T-cell (primary cell): ENCODE results near the gene TMEM198. TPM values are rescaled to one million over a fixed set of nuclear protein-coding genes. Genes with fewer than 3 reads are reported as not detected.

Source experiments
- ATAC-seq, 4 experiments: fragments of 200-7000 bp in 3 of 4; fragments of 150-1000 bp in 1 of 4; cut with Tn5 transposase; replicated peaks in 1 of 4; 1 replicate in 3 of 4; 2 replicates in 1 of 4; pipeline ENCODE4 v1.10.0; 2021; ENCODE audit warnings: moderate library complexity in 3 of 4, mild to moderate bottlenecking in 2 of 4, moderate number of reproducible peaks in 1 of 4
- CTCF ChIA-PET, 2 donors: fragments of 300-600 bp; sonication (Branson Sonifier 250); formaldehyde crosslinking; loops; one replicate each; lab custom pipeline; 2022; ENCODE audit warnings: antibody characterized with exemption in 2 of 2; lab: Charles Lee
- POLR2A ChIA-PET, 2 donors: fragments of 300-600 bp; sonication (Branson Sonifier 250); formaldehyde crosslinking; loops; one replicate each; lab custom pipeline; 2022; ENCODE audit warnings: antibody characterized with exemption in 2 of 2; lab: Charles Lee
- DNase-seq, 35 experiments: peaks; one replicate each; pipeline versions ENCODE4 v3.0.0 to v3.0.0-alpha.2; 2013 to 2023
- H3K27ac ChIP-seq: one replicate; pipeline ENCODE4 v1.5.1; 2013; ENCODE audit warnings: low read length
- H3K27me3 ChIP-seq, 2 experiments: replicated peaks in 1 of 2; 1 replicate in 1 of 2; 2 replicates in 1 of 2; pipeline versions ENCODE4 v1.6.1 to v1.7.0; 2013; ENCODE audit warnings: low read length in 1 of 2, mixed read lengths in 1 of 2; ENCODE audit not compliant: control insufficient read depth in 2 of 2, insufficient read depth in 2 of 2; ENCODE audit errors: extremely low read depth in 1 of 2
- H3K36me3 ChIP-seq, 2 donors: 1 replicate in 1 of 2; 2 replicates in 1 of 2; pipeline versions ENCODE4 v1.6.1 to v1.7.0; 2013; ENCODE audit warnings: low read length in 1 of 2; ENCODE audit not compliant: control insufficient read depth in 2 of 2, insufficient read depth in 1 of 2; ENCODE audit errors: extremely low read depth in 1 of 2
- H3K4me1 ChIP-seq, 2 experiments: 1 replicate in 1 of 2; 2 replicates in 1 of 2; pipeline versions ENCODE4 v1.6.1 to v1.7.0; 2013; ENCODE audit warnings: low read length in 2 of 2, mixed read lengths in 1 of 2; ENCODE audit not compliant: insufficient read depth in 2 of 2, control insufficient read depth in 1 of 2; ENCODE audit errors: extremely low read depth in 1 of 2
- H3K4me3 ChIP-seq, 2 donors: 1 replicate in 1 of 2; 2 replicates in 1 of 2; pipeline versions ENCODE4 v1.5.1 to v1.7.0; 2013; ENCODE audit warnings: mild to moderate bottlenecking in 2 of 2, low read length in 1 of 2, moderate library complexity in 1 of 2; ENCODE audit not compliant: control insufficient read depth in 1 of 2; ENCODE audit errors: extremely low read depth in 1 of 2
- H3K9me3 ChIP-seq: 2 replicates; pipeline ENCODE4 v1.7.0; 2013
- H3K27ac Mint-ChIP-seq, 2 donors: one replicate each; pipeline ENCODE4 v1.8.0; 2020 to 2021; ENCODE audit warnings: mild to moderate bottlenecking in 2 of 2, mixed read lengths in 2 of 2
- H3K27me3 Mint-ChIP-seq, 2 donors: one replicate each; pipeline ENCODE4 v1.8.0; 2021 to 2022; ENCODE audit warnings: mixed read lengths in 2 of 2
- H3K36me3 Mint-ChIP-seq: one replicate; pipeline ENCODE4 v1.8.0; 2021; ENCODE audit warnings: mixed read lengths
- H3K4me1 Mint-ChIP-seq, 3 donors: one replicate each; pipeline ENCODE4 v1.8.0; 2020 to 2022; ENCODE audit warnings: mixed read lengths in 3 of 3, mild to moderate bottlenecking in 1 of 3
- H3K4me3 Mint-ChIP-seq, 3 donors: one replicate each; pipeline ENCODE4 v1.8.0; 2020 to 2022; ENCODE audit warnings: mild to moderate bottlenecking in 3 of 3, mixed read lengths in 3 of 3, moderate library complexity in 3 of 3
- H3K9me3 Mint-ChIP-seq, 3 donors: one replicate each; pipeline ENCODE4 v1.8.0; 2020 to 2022; ENCODE audit warnings: mixed read lengths in 3 of 3
- WGBS: methylation state at CpG from one replicate; pipeline ENCODE4 v1.1.5; 2013; ENCODE audit warnings: missing lambda C conversion rate; ENCODE audit not compliant: insufficient coverage; 5-methylcytosine and 5-hydroxymethylcytosine counted together
- total RNA-seq, 35 experiments: library from RNA in 6 of 35; stranded (reverse) in 6 of 35; fragments of 120-200 nt in 1 of 35; gene quantifications; one replicate each; pipeline versions ENCODE4 v1.2.1 to v1.2.4 and lab custom pipeline; 2013 to 2026

TMEM198 gene
- total RNA-seq, 5 donors from 2014 or later (not counting 1 experiment from before 2014, with no cell fraction given): 0.37 to 0.88 (median 0.69) TPM

GRCh38 chr2:219574484-219575311 is 30.9 kb downstream of the TMEM198 start:
- Histone ChIP-seq H3K4me1 (peaks cover 0 to 7% of the 10 kb centered on the region in 2 experiments), H3K27me3 (peaks cover 0 to 63% of the 10 kb centered on the region in 2 experiments), H3K4me3 (no peak overlapping the region), H3K36me3 (no peaks in the 10 kb centered on the region), H3K9me3 (no peaks in the 10 kb centered on the region), H3K27ac (no peak overlapping the region)
- DNase-seq (no peak), ATAC-seq (no peak)
- H3K9me3 Mint-ChIP-seq: no peaks in the 10 kb centered on the region
- no peaks in the 10 kb centered on the region for H3K36me3 Mint-ChIP-seq
- H3K4me1 Mint-ChIP-seq: peaks cover 2 to 4% (median 3%) of the 10 kb centered on the region in 3 donors
- H3K27me3 Mint-ChIP-seq: peaks cover 25 to 49% of the 10 kb centered on the region in 2 donors
- no peak overlapping the region for H3K4me3 Mint-ChIP-seq
- CTCF ChIA-PET: no interaction called here
- no peak overlapping the region for H3K27ac Mint-ChIP-seq
- POLR2A ChIA-PET: no interaction called here
- WGBS: 88% methylated on average over 21 of the region's 22 CpGs

DNA sequence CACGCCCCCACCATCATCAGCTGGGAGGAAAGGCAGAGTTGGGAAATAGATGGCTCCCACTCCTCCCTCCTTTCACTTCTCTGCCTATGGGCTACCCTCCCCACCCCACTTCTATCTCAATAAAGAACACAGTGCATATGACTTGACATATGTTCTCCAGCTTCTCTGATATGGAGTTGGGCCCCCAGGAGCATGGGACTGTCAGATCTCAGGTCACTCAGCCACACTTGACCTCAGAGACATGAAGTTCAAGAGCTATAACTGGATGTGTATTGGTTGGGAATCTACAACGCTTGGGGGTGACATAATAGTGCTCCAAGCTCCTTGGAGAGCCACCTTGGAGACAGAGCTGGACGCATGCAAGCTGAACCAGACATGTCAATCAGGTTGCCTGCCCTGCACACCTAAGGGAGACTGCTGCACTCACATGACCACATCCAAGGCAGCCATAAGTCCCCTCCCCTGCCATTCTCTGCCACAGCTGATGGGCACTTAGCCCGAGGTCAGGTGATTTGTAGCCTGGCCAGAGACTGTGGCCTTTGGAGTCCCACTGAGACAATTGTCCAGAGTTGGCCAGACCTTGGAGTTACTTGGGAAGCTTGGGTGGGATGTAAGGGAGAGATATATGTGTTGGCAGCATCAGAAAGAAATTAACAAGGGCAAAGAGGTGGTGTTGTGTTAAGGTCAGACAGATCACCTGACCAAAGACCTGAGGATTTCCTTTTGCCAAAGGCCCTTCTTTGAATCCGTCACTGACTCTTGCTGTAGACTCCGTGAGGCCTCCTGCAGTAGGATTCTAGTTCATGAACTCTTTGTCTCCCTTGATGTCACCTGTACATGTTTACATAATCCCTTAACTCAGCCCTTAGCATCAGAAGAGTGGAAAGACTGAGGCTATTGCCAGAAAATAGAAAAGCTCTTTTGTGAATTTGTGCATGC is 32.0 kb downstream of the TMEM198 start:
- ChIA-PET CTCF (interaction anchor here (0.5 to 1.0 kb wide), 3 partner anchors 36 to 222 kb away, joined by 3 to 8 read pairs (median 6); no protein-coding TSS in a partner anchor), POLR2A (no interaction called here)
- Histone ChIP-seq H3K4me1 (peaks cover 0 to 7% of the 10 kb centered on the region in 2 experiments), H3K9me3 (no peaks in the 10 kb centered on the region), H3K27me3 (peaks cover 0 to 57% of the 10 kb centered on the region in 2 experiments), H3K4me3 (no peak overlapping the region), H3K27ac (no peak overlapping the region), H3K36me3 (no peaks in the 10 kb centered on the region)
- WGBS: 71% methylated on average over 1 of the region's 6 CpGs
- peaks cover 25 to 43% of the 10 kb centered on the region in 2 donors for H3K27me3 Mint-ChIP-seq
- H3K4me3 Mint-ChIP-seq: no peak overlapping the region
- H3K27ac Mint-ChIP-seq: no peak overlapping the region
- peaks cover 0 to 4% (median 0%) of the 10 kb centered on the region in 3 donors for H3K4me1 Mint-ChIP-seq
- no peak for ATAC-seq
- no peaks in the 10 kb centered on the region for H3K9me3 Mint-ChIP-seq
- DNase-seq: no peak
- H3K36me3 Mint-ChIP-seq: no peaks in the 10 kb centered on the region

DNA sequence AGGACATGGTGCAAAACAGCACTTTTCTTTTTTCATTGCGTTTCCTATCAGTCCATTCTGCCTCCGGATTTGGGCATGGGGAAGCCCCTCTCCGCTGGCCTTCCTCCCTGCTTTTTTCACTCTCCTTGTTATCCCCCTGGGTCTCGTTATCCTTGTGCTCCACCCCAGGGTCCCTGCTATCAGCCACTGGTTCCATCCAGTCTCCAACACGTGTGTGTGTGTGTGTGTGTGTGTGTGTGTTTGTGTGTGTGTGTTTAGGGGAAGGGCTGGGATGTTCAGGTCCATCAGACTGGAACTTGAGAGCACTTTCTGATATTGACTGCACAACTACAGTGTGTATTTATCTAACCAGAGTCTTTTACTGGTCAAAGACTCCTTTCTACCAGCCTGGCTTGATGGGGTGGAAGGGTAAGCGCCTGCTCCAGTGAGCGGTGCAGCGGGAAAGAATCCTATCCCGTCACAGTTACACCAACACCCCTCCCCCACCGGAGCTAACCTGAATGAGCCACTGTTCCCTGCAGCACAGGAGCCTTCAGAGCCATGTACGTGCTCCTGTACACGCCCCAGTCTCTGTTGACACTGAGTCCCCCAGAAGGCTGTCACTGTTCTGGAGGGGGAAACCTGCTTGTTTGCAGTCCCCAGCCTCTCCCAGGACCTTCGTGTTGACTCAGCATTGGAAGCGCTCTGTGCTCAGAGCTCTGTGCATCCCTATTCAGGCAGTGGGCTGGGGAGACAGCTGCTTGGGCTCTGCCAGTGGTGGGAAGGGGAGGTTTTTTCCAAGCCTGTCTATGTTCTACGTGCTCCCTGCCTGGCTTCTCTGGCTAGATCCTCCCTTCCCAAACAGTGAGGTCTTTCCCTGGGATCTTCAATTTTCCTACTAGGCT is 32.9 kb downstream of the TMEM198 start:
- no peaks in the 10 kb centered on the region for H3K9me3 ChIP-seq
- H3K27me3 Mint-ChIP-seq: peaks cover 24 to 43% of the 10 kb centered on the region in 2 donors
- no peaks in the 10 kb centered on the region for H3K36me3 Mint-ChIP-seq
- CTCF ChIA-PET: interaction anchor here in 1 of 2 donors (1.0 kb wide), 1 partner anchor 37 kb away, joined by 3 read pairs; no protein-coding TSS in a partner anchor
- no peaks in the 10 kb centered on the region for H3K9me3 Mint-ChIP-seq
- WGBS: 72% methylated on average over 4 of the region's 15 CpGs
- H3K4me3 ChIP-seq: no peak overlapping the region
- ATAC-seq (no peak), DNase-seq (no peak)
- H3K4me1 ChIP-seq: no peaks in the 10 kb centered on the region
- H3K4me3 Mint-ChIP-seq: no peak overlapping the region
- H3K27ac Mint-ChIP-seq: no peak overlapping the region
- H3K27ac ChIP-seq: no peak overlapping the region
- H3K4me1 Mint-ChIP-seq: peaks cover 0 to 1% (median 0%) of the 10 kb centered on the region in 3 donors
- peaks cover 0 to 49% of the 10 kb centered on the region in 2 experiments for H3K27me3 ChIP-seq
- no peaks in the 10 kb centered on the region for H3K36me3 ChIP-seq
- POLR2A ChIA-PET: no interaction called here

DNA sequence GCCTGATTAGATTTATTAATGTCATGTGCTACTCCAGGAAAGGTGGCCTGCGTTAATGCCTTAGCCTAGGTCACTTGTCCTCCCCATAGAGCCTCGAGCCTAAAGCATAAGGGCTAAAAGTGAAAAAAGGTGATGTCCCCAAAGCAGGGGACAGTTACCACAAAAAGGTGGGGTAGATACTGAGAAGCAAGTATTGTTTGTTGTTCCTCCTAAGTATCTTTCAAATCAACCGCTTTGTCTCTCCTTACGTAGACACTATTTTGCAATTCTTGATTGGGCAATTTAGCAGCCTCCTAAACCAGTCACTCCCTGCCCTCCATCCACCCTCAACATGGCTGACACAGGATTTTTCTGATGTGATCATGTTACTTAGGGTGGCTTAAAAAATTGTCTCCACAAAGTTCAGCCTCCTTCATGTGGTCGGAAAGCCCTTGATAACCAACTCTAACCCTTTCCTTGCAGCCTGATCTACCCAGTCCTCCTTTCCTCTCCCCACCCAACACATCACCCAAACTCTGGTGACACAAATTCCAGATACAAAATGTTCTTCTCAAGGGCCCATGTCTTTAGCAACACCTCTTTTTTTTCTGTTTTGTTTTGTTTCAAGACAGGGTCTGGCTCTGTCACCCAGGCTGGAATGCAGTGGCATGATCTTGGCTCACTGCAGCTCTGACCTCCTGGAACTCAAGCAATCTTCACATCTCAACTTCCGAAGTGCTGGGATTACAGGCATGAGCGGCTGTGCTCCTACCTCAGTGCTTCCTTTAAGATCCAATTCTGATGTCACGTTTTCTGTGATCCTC is 35.2 kb downstream of the TMEM198 start:
- Histone ChIP-seq H3K27ac (no peak overlapping the region), H3K9me3 (no peaks in the 10 kb centered on the region), H3K27me3 (peaks cover 0 to 33% of the 10 kb centered on the region in 2 experiments), H3K36me3 (no peaks in the 10 kb centered on the region), H3K4me3 (no peak overlapping the region), H3K4me1 (no peaks in the 10 kb centered on the region)
- Mint-ChIP-seq H3K4me1 (no peaks in the 10 kb centered on the region), H3K4me3 (no peak overlapping the region), H3K27me3 (peaks cover 12 to 25% of the 10 kb centered on the region in 2 donors), H3K27ac (no peak overlapping the region), H3K9me3 (no peaks in the 10 kb centered on the region), H3K36me3 (no peaks in the 10 kb centered on the region)
- ChIA-PET POLR2A (interaction anchor here in 1 of 2 donors (0.6 kb wide), 1 partner anchor 19 kb away, joined by 3 read pairs; no protein-coding TSS in a partner anchor), CTCF (no interaction called here)
- WGBS: 90% methylated on average over 3 of the region's 8 CpGs
- DNase-seq: no peak
- no peak for ATAC-seq

GRCh38 chr2:219581346-219581745 is 37.5 kb downstream of the TMEM198 start:
- CTCF ChIA-PET: interaction anchor here in 1 of 2 donors (0.5 kb wide), 1 partner anchor 1353 kb away, joined by 3 read pairs; no protein-coding TSS in a partner anchor
- DNase-seq: no peak
- no peaks in the 10 kb centered on the region for H3K9me3 Mint-ChIP-seq
- ATAC-seq: no peak
- H3K36me3 Mint-ChIP-seq: no peaks in the 10 kb centered on the region
- no peaks in the 10 kb centered on the region for H3K4me1 ChIP-seq
- H3K27me3 Mint-ChIP-seq: peaks cover 17 to 18% of the 10 kb centered on the region in 2 donors
- WGBS: 50% methylated on average over 1 of the region's 2 CpGs
- H3K4me3 ChIP-seq: no peak overlapping the region
- no peaks in the 10 kb centered on the region for H3K36me3 ChIP-seq
- no peaks in the 10 kb centered on the region for H3K4me1 Mint-ChIP-seq
- no peak overlapping the region for H3K27ac ChIP-seq
- H3K9me3 ChIP-seq: no peaks in the 10 kb centered on the region
- H3K4me3 Mint-ChIP-seq: no peak overlapping the region
- POLR2A ChIA-PET: no interaction called here
- peaks cover 0 to 21% of the 10 kb centered on the region in 2 experiments for H3K27me3 ChIP-seq
- no peak overlapping the region for H3K27ac Mint-ChIP-seq
